ENCODE results near the gene BCCIP.

BCCIP gene

GRCh38 chr10:125799451-125800182, 23.7 kb upstream of the BCCIP start:
- TF ChIP-seq CTCF (IDR thresholded peaks at IDR 0.05; ENCODE audit: low read depth, low read length, missing control alignments): no peak
- no peak for DNase-seq (ENCODE audit: low read depth)
- no peak overlapping the region for H3K4me3 ChIP-seq (ENCODE audit: low read depth, low read length)

GRCh38 chr10:125801574-125801973, 21.8 kb upstream of the BCCIP start:
- TF ChIP-seq CTCF (IDR thresholded peaks at IDR 0.05; ENCODE audit: low read depth, low read length, missing control alignments): no peak
- DNase-seq (ENCODE audit: low read depth): no peak
- no peak overlapping the region for H3K4me3 ChIP-seq (ENCODE audit: low read depth, low read length)

GRCh38 chr10:125802131-125802530, 21.2 kb upstream of the BCCIP start:
- TF ChIP-seq CTCF (IDR thresholded peaks at IDR 0.05; ENCODE audit: low read depth, low read length, missing control alignments): no peak
- DNase-seq (ENCODE audit: low read depth): no peak
- no peak overlapping the region for H3K4me3 ChIP-seq (ENCODE audit: low read depth, low read length)

GRCh38 chr10:125802739-125803138, 20.6 kb upstream of the BCCIP start:
- DNase-seq (ENCODE audit: low read depth): no peak
- H3K4me3 ChIP-seq (ENCODE audit: low read depth, low read length): no peak overlapping the region
- TF ChIP-seq CTCF (IDR thresholded peaks at IDR 0.05; ENCODE audit: low read depth, low read length, missing control alignments): no peak

- H3K4me3 ChIP-seq (ENCODE audit: low read depth, low read length): no peak overlapping the region
- DNase-seq (ENCODE audit: low read depth): no peak
- TF ChIP-seq CTCF (IDR thresholded peaks at IDR 0.05; ENCODE audit: low read depth, low read length, missing control alignments): no peak
Observed at GRCh38 chr10:125808047-125808446, 15.3 kb upstream of the BCCIP start.

GRCh38 chr10:125811251-125811650, 12.1 kb upstream of the BCCIP start:
- no peak for TF ChIP-seq CTCF (IDR thresholded peaks at IDR 0.05; ENCODE audit: low read depth, low read length, missing control alignments)
- H3K4me3 ChIP-seq (ENCODE audit: low read depth, low read length): no peak overlapping the region
- no peak for DNase-seq (ENCODE audit: low read depth)

GRCh38 chr10:125812128-125812750, 11.1 kb upstream of the BCCIP start:
- no peak for DNase-seq (ENCODE audit: low read depth)
- TF ChIP-seq CTCF (IDR thresholded peaks at IDR 0.05; ENCODE audit: low read depth, low read length, missing control alignments): no peak
- no peak overlapping the region for H3K4me3 ChIP-seq (ENCODE audit: low read depth, low read length)

Data from GM12864 (cell line).